ENCODE measurements around the gene EXTL2.
A peak's percentile ranks its signal among the peaks of the same experiment; 100 is the strongest.
"Not testable (repeated sequence)": the region's sequence is repeated elsewhere in the genome, so short reads cannot be mapped to it uniquely, and the experiment has no call there.

Gene EXTL2

DNA sequence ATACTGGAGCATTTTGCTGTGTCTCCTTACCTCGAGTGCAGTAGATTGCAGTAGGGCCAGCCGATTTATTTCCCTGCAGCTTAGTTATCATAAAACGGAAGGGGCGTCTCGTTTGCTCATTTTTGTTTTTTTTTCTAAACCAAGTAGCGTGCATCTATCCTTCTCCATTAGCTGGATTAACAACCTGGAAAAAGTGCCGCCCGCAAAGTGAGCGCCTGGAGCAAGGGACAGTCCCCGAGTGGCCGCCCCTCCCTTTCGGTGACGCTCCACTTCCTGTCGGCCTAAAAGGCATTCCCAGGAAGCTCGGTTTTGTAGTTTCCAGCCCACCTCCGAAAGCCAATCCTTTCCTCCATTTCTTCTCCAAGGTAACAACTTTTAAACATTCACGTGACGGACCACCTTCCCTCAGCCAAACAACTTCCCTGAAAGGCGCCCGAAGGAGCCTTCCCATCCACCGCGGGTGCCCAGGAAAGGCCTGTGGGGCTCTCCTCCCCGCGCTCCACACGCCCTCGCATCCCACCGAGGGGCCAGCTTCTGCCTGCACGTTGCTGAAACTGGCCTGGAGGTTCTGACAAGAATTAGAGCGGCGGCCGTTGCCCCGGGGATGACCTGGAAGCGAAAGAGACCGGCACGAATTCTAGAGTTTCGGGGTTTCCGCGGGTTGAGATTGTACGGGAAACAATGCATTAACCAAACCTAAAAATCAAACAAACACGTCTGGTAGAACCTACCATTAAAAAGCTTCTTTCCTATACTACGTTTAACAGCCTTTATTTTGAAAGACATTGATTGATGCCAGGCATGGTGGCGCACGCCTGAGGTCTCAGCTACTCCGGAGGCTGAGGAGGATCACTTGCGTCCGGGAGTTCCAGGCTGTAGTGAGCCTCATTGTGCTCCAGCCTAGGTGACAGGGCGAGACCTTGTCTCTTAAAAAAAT is at the start of gene EXTL2:
EXTL2 (minus strand) TSS at position 240 of the 937 bp plus-strand sequence. CDS start 6,085 bp downstream, outside the sequence.
- DNase-seq = peak; percentile 66

DNA sequence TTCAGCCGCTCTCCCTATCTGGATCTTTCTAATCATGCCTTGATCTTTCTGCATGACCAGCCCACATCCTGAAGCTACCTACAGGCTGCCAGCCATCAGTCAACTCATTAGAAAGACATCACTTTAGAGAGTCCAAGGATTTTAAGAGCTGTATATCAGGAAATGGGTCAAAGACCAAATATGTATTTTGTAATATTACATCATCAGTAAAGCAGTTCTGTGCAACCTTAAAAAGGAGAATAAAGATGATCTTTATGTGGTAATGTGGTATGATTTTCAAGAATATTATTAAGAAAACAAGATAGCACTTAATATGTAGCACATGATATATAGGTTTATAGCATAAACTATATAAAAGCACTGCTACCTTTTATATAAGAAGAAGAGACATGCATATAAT is 48.9 kb upstream of the EXTL2 start:
- no peak for DNase-seq

DNA sequence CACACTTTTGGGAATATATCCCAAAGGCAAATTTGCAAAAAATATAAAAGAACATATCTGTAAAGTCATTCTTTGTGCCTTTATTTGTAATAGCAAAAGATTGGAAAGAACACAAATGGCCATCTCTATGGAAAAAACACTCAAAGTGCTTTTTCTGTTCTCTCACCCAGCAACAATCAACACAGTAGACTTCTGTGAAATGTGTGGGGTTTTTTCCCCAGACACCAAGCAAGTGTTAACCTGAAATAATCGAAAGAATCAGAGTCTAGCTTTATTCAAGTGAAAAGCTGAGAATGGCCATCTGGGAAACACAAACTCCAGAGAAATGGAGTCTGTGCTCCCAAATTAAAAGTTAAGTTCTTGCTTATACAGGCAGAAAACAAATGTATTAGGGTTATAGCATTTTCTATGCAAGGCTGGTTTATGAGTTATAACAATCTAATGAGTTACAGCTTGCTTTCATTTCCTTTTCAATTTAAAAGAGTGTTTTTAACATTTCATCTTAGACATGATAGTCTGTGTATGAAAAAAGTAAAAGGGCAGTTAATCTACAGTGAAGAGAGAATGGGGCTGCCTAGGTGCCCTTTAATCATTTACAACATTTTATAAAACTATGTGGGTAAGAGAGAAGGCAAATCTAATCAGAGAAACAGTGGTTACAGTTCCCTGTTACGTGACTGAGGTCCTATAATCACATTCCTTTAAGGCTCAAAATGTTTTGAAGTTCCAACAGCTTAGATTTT is 47.8 kb upstream of the EXTL2 start:
- DNase-seq = no peak

- no peak for DNase-seq
These were observed 47.1 kb upstream of the EXTL2 start for GRCh38 chr1:100941580-100942216.

- no peak for DNase-seq
These were observed 46.5 kb upstream of the EXTL2 start for GRCh38 chr1:100941098-100941527.

DNA sequence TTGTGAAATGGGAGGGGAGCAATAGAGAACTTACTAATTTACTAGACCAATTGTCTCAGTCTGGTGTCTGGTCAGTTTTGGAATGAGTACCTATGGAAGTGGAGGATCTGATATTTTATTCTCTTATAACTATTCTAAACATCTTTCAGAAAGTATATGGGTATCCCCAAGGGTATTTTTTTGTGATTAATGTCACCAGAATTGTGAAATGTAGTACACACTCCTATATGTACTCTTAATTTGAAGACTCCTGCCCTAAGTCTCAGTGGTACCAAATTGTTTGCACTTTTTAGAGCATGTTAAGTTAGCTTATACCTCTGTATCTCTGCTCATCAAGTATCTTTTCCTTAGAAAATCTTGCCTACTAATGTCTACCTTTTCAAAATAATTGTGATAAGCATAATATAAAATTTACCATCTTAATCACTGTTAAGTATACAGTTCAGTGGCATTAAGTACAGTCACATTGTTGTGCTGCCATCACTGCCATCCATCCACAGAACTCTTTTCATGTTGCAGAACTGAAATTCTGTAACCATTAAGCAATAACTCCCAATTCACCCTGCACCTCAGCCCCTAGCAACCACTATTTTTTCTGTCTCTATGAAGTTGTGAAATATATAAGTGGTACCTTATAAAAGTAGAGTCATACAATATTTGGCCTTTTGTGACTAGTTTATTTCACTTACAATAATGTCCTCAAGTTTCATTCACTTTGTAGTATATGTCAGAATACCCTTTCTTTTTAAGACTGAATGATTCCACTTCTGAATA is 41.7 kb upstream of the EXTL2 start:
- no peak for DNase-seq

DNA sequence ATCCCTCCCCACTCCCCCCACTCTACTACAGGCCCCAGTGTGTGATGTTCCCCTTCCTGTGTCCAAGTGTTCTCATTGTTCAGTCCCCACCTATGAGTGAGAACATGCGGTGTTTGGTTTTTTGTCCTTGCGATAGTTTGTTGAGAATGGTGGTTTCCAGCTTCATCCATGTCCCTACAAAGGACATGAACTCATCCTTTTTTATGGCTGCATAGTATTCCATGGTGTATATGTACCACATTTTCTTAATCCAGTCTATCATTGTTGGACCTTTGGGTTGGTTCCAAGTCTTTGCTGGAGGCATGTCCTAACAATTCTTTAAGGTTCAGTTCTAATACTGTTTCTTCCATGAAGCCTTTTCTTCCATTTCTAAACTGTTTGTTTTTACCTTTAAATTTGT is 38.9 kb upstream of the EXTL2 start:
- not testable (repeated sequence) for DNase-seq

DNA sequence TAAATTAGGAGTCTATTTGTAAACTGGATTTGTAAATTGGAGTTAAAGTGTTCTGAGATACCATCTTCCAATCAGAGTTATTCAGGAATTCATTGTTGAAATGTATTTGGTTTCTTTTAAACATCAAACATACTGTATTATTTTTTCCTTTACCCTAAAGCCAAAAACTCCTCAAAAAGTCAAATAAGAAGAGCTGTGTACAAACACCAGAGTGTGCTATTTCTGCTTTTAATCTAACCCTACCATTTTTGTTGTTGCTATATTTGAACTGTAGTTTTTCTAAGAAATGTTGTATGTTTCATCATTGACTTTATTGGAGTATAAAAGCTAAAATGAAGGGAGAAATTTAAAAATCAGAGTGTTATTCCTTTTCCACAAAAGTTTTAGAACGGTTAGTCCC is 37.1 kb upstream of the EXTL2 start:
- no peak for DNase-seq

DNA sequence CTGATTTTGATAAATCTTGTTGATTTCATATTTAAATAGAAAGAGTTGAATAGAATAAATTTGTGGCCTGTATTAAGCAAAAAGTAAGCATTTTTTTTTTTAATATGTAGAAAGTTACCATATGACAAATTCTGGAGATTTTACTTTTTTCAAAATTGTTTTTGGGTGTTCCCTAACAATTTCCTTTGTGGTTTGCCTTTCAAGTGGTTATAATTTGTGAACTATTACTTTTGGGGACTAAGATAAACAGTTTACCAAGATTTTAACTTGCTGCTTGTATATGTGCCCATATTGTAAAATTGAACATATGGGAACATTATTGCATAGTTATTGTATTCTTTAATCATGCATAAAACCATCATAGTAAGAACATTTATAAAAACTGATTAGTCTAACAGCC is 35.9 kb upstream of the EXTL2 start:
- peak; percentile 52 for DNase-seq

DNA sequence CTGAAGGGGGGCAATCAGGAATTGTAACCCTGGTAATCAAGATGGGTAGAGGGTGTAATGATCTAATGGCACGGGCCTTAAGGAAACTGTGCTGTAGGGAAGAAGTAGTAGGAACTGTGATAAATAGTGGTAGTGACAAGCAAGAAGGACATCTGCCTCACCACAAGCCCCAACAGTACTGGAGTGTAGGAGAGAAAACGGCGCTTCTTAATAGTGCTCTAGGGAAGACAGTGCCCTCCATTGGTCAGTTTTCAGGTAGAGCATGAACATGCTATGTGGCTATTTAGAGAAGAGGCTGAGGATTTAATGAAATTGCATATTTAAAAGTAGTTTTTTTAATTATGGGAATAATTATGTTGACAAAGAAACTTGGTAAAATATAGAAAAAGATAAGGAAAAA is 33.5 kb upstream of the EXTL2 start:
- peak; percentile 44 for DNase-seq

DNA sequence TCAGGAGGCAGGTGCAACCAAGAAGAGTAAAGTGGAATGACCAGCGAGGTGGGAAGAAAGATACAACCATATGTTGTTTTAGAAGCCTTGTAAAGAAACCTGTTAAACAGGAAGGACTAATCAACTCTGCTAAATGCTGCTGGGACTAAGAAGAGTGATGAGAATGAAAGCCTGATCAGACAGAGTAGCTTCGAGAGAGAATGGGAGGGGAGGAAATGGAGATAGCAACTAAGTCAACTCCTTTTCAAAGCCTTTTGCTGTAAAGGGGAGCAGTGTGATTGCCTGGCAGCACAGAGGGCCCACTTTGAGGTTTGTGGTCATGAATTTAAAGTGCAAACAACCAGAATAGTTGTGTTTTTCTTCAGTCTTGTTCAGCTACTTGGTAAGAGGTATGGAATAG is 32.6 kb upstream of the EXTL2 start:
- peak; percentile 77 for DNase-seq

DNA sequence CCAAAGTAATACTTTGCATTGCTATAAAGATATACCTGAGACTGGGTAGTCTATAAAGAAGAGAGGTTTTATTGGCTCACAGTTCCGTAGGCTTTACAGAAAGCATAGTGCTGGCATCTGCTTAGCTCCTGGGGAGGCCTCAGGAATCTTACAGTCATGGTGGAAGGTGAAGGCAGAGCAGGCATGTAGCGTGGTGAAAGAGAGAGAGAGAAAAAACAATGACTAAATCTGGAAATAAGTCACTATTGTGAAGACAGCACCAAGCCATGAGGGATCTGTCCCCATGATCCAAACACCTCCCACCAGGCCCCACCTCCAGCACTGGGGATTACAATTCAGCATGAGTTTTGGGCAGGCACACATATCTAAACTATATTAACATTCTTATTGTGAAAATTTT is 31.6 kb upstream of the EXTL2 start:
- no peak for DNase-seq

GRCh38 chr1:100924991-100925390 is 30.3 kb upstream of the EXTL2 start:
- peak; percentile 38 for DNase-seq

DNA sequence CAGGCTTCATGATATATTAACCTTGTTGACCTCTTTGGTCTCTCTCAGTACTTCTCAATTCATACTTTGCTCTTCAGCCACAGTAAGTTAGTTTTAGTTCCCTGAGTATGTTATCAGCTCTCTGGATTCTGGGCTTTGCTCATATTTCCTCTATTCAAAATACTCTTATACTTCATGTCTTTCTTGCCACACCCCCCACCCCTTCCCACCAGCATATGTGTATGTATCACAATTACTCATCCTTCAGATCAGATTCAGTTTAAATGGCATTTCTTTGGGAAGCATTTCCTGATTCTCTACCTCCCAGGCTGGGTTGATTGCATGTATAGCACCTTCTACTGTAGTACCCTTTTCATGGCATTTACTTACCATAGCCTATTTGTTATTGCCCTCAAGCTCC is 29.6 kb upstream of the EXTL2 start:
- no peak for DNase-seq

GRCh38 chr1:100921110-100921706 is 26.6 kb upstream of the EXTL2 start:
- DNase-seq = peak; percentile 75

DNA sequence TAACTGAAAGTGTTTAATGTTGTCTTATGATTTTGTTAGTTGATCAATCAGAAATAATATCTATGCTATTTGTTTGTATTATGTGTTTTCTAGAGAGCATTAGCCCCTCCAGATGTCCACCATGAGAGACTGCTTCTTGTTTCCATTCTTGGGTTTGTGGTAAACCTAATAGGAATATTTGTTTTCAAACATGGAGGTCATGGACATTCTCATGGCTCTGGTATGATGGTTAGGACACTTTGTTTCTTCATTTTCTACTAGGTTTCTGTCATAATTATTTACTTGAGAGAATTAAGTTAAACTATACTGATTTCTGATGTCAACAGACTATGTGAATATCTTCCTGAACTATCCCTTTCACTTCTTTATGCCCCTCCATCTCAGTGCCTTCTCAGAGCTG is 17.4 kb upstream of the EXTL2 start:
- DNase-seq = no peak

DNA sequence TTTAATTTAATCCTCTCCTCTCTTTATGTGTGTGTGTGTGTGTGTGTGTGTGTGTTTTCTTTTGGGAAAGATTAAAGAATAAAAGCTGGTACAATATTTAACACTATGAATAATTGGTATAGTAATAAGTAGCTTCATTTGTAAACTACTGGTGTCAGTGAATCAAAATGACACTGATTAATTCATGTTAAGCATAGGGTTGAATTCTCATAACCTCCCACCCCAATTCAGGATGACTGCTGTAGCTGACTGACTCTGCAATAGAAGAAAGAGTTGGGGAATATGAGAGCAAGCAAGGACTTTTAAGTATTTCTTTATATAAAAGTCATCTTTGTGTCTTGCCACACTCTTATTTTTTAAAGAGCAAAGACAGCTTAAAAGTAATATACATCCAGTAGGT is 14.4 kb upstream of the EXTL2 start:
- DNase-seq = no peak

- no peak for DNase-seq
These were observed 13.2 kb upstream of the EXTL2 start for GRCh38 chr1:100907887-100908286.

DNA sequence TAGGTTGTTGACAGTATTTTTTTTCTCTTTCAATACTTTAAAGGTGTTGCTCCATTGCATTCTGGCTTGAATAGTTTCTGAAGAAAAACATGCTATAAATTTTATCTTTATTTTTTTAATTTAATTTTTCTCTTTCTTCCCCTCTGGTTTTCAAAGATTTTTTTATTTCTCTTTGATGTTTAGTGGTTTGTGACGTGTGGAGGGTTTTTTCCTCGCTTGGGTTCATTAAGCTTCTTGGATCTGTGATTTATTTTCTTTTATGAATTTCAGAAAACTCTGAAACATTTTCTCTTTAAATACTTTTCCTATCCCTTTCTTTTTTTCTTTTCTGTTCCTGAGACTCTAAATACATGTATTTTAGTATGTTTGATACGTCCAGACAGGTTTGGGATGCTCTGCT is 10.5 kb upstream of the EXTL2 start:
- DNase-seq = no peak

DNA sequence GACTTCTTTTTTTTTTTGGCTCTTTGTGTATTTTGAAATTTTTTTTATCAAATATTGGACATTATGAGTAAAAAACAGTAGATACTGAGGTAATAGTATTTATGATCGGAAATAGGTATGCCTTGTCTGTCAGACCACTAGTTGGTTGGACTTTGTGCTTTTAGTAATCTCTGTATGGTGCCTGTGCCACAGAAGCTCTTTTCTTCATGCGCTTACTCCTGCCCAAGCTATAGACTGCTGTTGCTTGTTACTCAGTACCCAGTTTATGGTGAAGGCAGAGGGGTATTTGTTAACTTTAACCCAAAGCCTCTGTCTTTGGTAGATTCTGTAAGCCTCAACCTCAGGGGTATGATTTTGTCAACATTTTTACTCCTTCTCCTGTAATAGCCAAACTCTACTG is 9.9 kb upstream of the EXTL2 start:
- DNase-seq = no peak

DNA sequence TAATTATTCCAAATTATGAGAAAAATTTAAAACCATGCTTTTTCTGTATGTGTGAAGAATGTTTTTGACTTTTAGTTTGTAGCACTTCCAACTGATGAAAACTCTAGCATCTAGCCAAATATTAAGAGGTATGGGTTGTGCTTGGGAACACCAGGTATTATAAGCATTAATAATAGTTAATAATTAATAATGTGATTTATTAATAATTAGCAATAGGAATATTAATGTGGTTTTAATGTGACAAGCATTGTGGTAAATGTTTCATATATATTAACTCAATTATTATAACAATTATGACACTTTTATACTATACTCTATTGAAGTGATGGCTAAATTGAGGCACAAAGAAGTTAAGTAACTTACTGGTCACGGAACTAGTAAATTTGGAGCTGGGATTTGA is 9.1 kb upstream of the EXTL2 start:
- no peak for DNase-seq

DNA sequence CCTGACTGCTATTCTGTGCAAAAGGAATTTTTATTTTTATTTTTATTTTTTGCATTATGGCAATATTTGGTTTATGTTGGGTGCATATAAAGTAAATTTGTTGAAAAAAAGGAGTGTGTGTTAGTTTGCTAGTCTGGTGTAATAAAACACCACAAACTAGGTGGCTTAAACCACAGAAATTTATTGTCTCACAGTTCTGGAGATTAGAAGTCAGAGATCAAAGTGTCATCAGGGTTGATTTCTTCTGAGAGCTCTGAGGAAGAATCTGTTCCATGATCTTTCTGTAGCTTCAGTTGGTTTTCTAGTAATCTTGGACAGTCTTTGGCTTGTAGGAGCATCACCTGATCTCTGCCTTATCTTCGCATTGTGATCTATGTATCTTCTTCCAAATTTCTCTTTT is 7.7 kb upstream of the EXTL2 start:
- no peak for DNase-seq
